Measurements from ENCODE around the gene SLAMF7. TPM values are rescaled to one million over a fixed set of nuclear protein-coding genes. Genes with fewer than 3 reads are reported as not detected.
"Not testable (repeated sequence)": the region's sequence is repeated elsewhere in the genome, so short reads cannot be mapped to it uniquely, and the experiment has no call there.

Gene SLAMF7, protein sequence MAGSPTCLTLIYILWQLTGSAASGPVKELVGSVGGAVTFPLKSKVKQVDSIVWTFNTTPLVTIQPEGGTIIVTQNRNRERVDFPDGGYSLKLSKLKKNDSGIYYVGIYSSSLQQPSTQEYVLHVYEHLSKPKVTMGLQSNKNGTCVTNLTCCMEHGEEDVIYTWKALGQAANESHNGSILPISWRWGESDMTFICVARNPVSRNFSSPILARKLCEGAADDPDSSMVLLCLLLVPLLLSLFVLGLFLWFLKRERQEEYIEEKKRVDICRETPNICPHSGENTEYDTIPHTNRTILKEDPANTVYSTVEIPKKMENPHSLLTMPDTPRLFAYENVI
- total RNA-seq = 1 to 10 TPM in 2 of 6 donors, under 1 TPM in 4; 0.32 to 6.5 (median 0.71) TPM
- polyA plus RNA-seq = under 1 TPM; 0.12 to 0.34 TPM

DNA sequence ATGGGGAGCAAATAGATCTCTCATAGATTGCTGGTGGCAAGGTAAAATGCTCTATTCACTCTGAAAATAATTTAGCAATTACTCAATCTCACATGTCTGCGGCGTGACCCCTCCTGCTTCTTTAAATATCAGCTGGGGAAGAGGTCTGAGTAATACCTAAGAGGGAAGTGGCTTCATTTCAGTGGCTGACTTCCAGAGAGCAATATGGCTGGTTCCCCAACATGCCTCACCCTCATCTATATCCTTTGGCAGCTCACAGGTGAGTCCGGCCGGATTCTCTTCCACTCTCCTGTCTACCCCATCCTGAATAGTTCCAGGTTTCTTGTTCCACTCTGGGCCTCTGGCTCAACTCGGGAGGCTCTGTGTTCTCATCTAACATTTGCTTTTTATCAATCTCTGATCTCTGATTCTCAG, at the start of gene SLAMF7:
SLAMF7 (plus strand) TSS at position 150 of the 414 bp plus-strand sequence; CDS start at position 205, 55 bp downstream.
- DNase-seq (no peak), ATAC-seq (peak in 2 of 4 donors; percentile 59 to 63), FAIRE-seq (no peak)
- intact Hi-C loops (cut with DNase I) = no loop called here
- Histone ChIP-seq H3K4me3 (no peak within 1 kb of the TSS), H3K27me3 (no peaks in the 10 kb centered on the region), H3K36me3 (no peaks in the 10 kb centered on the region), H3K27ac (no peak within 1 kb of the TSS), H3K4me1 (no peaks in the 10 kb centered on the region), H3K9me3 (no peaks in the 10 kb centered on the region)
- 53 to 57% methylated on average over 5 of the region's 5 CpGs for WGBS, 2 donors
- TF ChIP-seq, protein P1, sequence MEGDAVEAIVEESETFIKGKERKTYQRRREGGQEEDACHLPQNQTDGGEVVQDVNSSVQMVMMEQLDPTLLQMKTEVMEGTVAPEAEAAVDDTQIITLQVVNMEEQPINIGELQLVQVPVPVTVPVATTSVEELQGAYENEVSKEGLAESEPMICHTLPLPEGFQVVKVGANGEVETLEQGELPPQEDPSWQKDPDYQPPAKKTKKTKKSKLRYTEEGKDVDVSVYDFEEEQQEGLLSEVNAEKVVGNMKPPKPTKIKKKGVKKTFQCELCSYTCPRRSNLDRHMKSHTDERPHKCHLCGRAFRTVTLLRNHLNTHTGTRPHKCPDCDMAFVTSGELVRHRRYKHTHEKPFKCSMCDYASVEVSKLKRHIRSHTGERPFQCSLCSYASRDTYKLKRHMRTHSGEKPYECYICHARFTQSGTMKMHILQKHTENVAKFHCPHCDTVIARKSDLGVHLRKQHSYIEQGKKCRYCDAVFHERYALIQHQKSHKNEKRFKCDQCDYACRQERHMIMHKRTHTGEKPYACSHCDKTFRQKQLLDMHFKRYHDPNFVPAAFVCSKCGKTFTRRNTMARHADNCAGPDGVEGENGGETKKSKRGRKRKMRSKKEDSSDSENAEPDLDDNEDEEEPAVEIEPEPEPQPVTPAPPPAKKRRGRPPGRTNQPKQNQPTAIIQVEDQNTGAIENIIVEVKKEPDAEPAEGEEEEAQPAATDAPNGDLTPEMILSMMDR (IDR thresholded peaks at IDR 0.05) = no peak

DNA sequence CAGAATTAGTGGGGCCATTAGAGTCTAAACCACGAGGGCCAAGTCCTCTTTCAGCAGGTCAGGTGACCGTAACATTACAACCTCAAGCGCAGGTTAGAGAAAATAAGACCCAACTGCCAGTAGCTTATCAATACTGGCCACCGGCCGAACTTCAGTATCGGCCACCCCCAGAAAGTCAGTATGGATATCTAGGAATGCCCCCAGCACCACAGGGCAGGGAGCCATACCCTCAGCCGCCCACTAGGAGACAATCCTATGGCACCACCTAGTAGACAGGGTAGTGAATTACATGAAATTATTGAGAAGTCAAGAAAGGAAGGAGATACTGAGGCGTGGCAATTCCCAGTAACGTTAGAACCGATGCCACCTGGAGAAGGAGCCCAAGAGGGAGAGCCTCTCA, 46.7 kb upstream of the SLAMF7 start:
- not testable (repeated sequence) for H3K36me3 ChIP-seq

DNA sequence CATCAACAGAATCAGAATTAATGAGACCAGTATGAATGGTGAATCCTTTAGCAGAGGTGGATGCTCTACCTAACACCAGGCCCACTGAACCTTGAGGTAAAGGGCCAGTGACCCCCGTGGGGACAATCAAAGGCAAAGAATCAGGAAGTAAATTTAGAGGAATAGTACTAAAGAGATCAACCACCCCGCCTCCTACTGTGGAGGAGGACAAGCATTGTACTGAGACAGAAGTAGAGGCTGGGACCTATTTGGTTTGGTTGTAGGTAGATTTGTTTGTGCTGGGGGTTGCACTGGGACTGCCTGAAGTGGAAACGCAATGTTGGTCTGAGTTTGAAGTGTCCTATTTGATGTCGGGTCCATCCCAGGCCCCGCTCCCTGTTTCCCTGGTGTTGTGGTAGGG, 36.9 kb upstream of the SLAMF7 start:
- Histone ChIP-seq H3K27me3 (no peaks in the 10 kb centered on the region), H3K9me3 (no peaks in the 10 kb centered on the region), H3K27ac (no peak overlapping the region), H3K4me1 (no peaks in the 10 kb centered on the region), H3K36me3 (no peaks in the 10 kb centered on the region), H3K4me3 (no peak overlapping the region)
- DNase-seq (no peak), FAIRE-seq (no peak), ATAC-seq (no peak)
- TF ChIP-seq, protein P1 (IDR thresholded peaks at IDR 0.05) = no peak
- intact Hi-C loops (cut with DNase I) = no loop called here
- WGBS, 2 donors = 72 to 73% methylated on average over 5 of the region's 5 CpGs

More for the DNA sequence above, 46.7 kb upstream of the SLAMF7 start:
- H3K27ac ChIP-seq; DNase-seq; H3K4me1 ChIP-seq; H3K9me3 ChIP-seq; H3K27me3 ChIP-seq; ATAC-seq; intact Hi-C loops (cut with DNase I); H3K4me3 ChIP-seq; FAIRE-seq: not testable (repeated sequence)
- 60 to 76% methylated on average over 10 of the region's 10 CpGs for WGBS, 2 donors

DNA sequence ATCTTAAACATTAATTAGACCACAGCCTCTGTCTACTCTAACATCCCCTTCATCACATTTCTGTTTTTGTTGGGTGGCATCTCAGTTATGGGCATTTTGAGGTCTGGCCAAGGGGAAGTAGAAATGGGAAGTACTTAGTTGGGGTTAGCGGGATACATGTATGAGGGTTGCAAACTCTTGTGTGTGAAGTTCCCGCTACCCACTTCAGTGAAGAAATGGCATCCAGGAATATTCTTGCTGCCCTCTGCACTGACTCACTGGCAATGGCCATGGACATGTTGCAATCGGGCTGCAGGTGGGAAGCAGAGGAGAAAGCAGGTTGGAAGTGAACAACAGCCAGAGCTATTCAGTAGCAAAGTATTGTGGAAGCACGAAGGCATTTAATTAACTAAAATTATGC, 34.8 kb upstream of the SLAMF7 start:
- Histone ChIP-seq H3K27ac (no peak overlapping the region), H3K4me3 (no peak overlapping the region), H3K4me1 (no peaks in the 10 kb centered on the region), H3K9me3 (no peaks in the 10 kb centered on the region), H3K36me3 (no peaks in the 10 kb centered on the region), H3K27me3 (no peaks in the 10 kb centered on the region)
- DNase-seq (peak in 1 of 6 donors; percentile 23), FAIRE-seq (no peak), ATAC-seq (peak in 2 of 4 donors; percentile 71 to 74)
- WGBS, 2 donors = 67 to 70% methylated on average over 4 of the region's 4 CpGs
- TF ChIP-seq, protein P1 (IDR thresholded peaks at IDR 0.05) = no peak
- intact Hi-C loops (cut with DNase I) = no loop called here

DNA sequence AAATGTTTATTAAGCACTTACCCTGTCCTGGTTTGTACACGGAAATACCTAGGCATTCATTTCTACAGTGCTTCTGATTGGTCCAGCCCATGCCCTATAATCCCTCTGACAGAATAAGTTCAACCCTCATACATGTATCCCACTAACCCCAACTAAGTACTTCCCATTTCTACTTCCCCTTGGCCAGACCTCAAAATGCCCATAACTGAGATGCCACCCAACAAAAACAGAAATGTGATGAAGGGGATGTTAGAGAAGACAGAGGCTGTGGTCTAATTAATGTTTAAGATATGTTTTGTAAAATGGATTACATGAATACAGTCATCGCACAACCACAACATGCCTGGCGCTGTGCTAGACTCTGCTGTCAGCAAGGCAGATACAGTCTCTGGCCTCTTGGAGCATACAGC, 33.8 kb upstream of the SLAMF7 start:
- intact Hi-C loops (cut with DNase I); H3K4me1 ChIP-seq; H3K4me3 ChIP-seq; H3K27me3 ChIP-seq; H3K9me3 ChIP-seq; FAIRE-seq; DNase-seq; H3K36me3 ChIP-seq; H3K27ac ChIP-seq: not testable (repeated sequence)
- peak in 2 of 4 donors; percentile 64 to 72 for ATAC-seq
- 74 to 80% methylated on average over 3 of the region's 3 CpGs for WGBS, 2 donors

DNA sequence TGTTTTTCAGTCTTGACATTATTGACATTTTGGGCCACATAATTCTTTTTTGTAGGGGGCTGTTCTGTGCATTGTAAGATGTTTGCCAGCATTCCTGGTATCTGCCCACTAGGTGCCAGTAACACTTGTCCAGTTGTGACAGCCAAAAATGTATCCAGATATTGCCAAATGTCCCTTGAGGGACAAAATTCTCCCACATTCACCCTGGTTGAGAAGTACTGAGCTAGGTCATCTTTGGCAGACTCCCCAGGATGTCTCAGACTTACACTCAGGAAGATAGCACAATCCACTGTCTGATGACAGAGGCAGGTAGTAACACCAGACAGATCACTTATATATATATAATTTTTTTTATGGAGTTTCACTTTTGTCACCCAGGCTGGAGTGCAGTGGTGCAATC, 33.3 kb upstream of the SLAMF7 start:
- H3K9me3 ChIP-seq = no peaks in the 10 kb centered on the region
- FAIRE-seq = no peak
- TF ChIP-seq, protein P1 (IDR thresholded peaks at IDR 0.05) = no peak
- H3K36me3 ChIP-seq = no peaks in the 10 kb centered on the region
- H3K27ac ChIP-seq = no peak overlapping the region
- ATAC-seq = peak in 1 of 4 donors; percentile 26
- intact Hi-C loops (cut with DNase I) = no loop called here
- H3K27me3 ChIP-seq = no peaks in the 10 kb centered on the region
- DNase-seq = no peak
- no peak overlapping the region for H3K4me3 ChIP-seq
- H3K4me1 ChIP-seq = no peaks in the 10 kb centered on the region

All from pancreas (tissue), 10 donors.